K562 (cell line): ENCODE measurements around the gene ISYNA1. TPM values are rescaled to one million over a fixed set of nuclear protein-coding genes. Genes with fewer than 3 reads are reported as not detected.

Experiments used
- BCOR ChIP-seq: fragments of 450-650 bp; IDR thresholded peaks from 2 replicates; pipeline ENCODE4 v1.6.1; 2016
- BRCA1 ChIP-seq, 2 experiments: fragments of 450-650 bp in 1 of 2; sonication (generic) in 1 of 2; formaldehyde crosslinking in 1 of 2; IDR thresholded peaks; 2 replicates each; pipeline versions ENCODE4 v1.5.0 to v1.6.1; 2017 to 2020; ENCODE audit warnings: mild to moderate bottlenecking in 1 of 2, missing genetic modification reagents in 1 of 2
- BRF2 ChIP-seq: IDR thresholded peaks from 3 replicates; pipeline ENCODE4 v1.6.1; 2011; ENCODE audit warnings: borderline replicate concordance, mild to moderate bottlenecking; ENCODE audit not compliant: insufficient read length, insufficient read depth
- CHCHD3 ChIP-seq: fragments of 250-450 bp; sonication (Bioruptor Pico); IDR thresholded peaks from 2 replicates; pipeline ENCODE4 v2.1.2; 2022; ENCODE audit warnings: mild to moderate bottlenecking
- CREM ChIP-seq: IDR thresholded peaks from 2 replicates; pipeline ENCODE4 v1.6.1; 2014; ENCODE audit warnings: antibody characterized with exemption, low read depth
- DDX20 ChIP-seq: fragments of 450-650 bp; IDR thresholded peaks from 2 replicates; pipeline ENCODE4 v1.6.1; 2016; ENCODE audit warnings: missing genetic modification characterization, low read depth, mild to moderate bottlenecking, missing compliant biosample characterization, moderate library complexity
- EGR1 ChIP-seq: fragments of 450-650 bp; conservative IDR thresholded peaks from 2 replicates; pipeline ENCODE4 v1.6.1; 2017; ENCODE audit warnings: mild to moderate bottlenecking
- FIP1L1 ChIP-seq: fragments of 200-400 bp; formaldehyde crosslinking; IDR thresholded peaks from 2 replicates; pipeline ENCODE4 v1.6.1; 2018; ENCODE audit warnings: mild to moderate bottlenecking, low read depth, low read length; ENCODE audit not compliant: poor library complexity, severe bottlenecking
- KDM4B ChIP-seq, 2 experiments: fragments of 450-650 bp in 1 of 2; sonication (generic) in 1 of 2; IDR thresholded peaks; 2 replicates each; pipeline ENCODE4 v1.6.1; 2016 to 2017; ENCODE audit warnings: borderline replicate concordance in 2 of 2, antibody characterized with exemption in 1 of 2, low read depth in 1 of 2, mild to moderate bottlenecking in 1 of 2
- NFRKB ChIP-seq: fragments of 450-650 bp; IDR thresholded peaks from 2 replicates; pipeline ENCODE4 v1.6.1; 2016; ENCODE audit warnings: low read depth
- NUFIP1 ChIP-seq: fragments of 450-650 bp; IDR thresholded peaks from 2 replicates; pipeline ENCODE4 v1.6.1; 2018; ENCODE audit not compliant: partially characterized antibody
- PHTF2 ChIP-seq: fragments of 250-450 bp; sonication (Bioruptor Pico); IDR thresholded peaks from 2 replicates; pipeline ENCODE4 v1.5.0; 2021; ENCODE audit warnings: mild to moderate bottlenecking
- PML ChIP-seq: IDR thresholded peaks from 2 replicates; pipeline ENCODE4 v1.6.1; 2012; ENCODE audit warnings: low read length, inconsistent platforms
- RFX7 ChIP-seq: fragments of 250-450 bp; sonication (Bioruptor Pico); IDR thresholded peaks from 2 replicates; pipeline ENCODE4 v1.5.1; 2021; ENCODE audit warnings: mild to moderate bottlenecking
- TRIM28 ChIP-seq: fragments of 450-650 bp; IDR thresholded peaks from 2 replicates; pipeline ENCODE4 v1.6.1; 2017
- ZC3H11A ChIP-seq: IDR thresholded peaks from 2 replicates; pipeline ENCODE4 v1.6.1; 2012; ENCODE audit warnings: low read depth, low read length, improper control_type of control experiment
- ZNF124 ChIP-seq: sonication (generic); formaldehyde crosslinking; IDR thresholded peaks from 2 replicates; pipeline ENCODE4 v1.8.1; 2022; ENCODE audit warnings: missing genetic modification reagents
- ZNF253 ChIP-seq: fragments of 250-450 bp; sonication (Bioruptor Pico); conservative IDR thresholded peaks from 2 replicates; pipeline ENCODE4 v1.6.1; 2021; ENCODE audit warnings: mild to moderate bottlenecking
- ZNF311 ChIP-seq: fragments of 250-450 bp; sonication (Bioruptor Pico); IDR thresholded peaks from 2 replicates; pipeline ENCODE4 v1.4.0; 2020; ENCODE audit warnings: mild to moderate bottlenecking, moderate library complexity
- ZNF695 ChIP-seq: fragments of 450-650 bp; formaldehyde crosslinking; IDR thresholded peaks from 2 replicates; pipeline ENCODE4 v1.4.0; 2020; ENCODE audit warnings: mild to moderate bottlenecking, moderate library complexity
- polyA plus RNA-seq, 8 experiments: library from polyadenylated mRNA; depleted of rRNA in 4 of 8; stranded (reverse) in 5 of 8; unstranded in 3 of 8; fragments of >200 nt; fragmentation: Nextera tagmentation in 2 of 8; fragmentation: Illumina TruSeq in 1 of 8; extraction: Ambion mirVana in 2 of 8; extraction: Trizol in 1 of 8; gene quantifications; 2 replicates each; pipeline versions ENCODE4 v1.2.1 to v1.2.3, GENCODE V29; 2011 to 2014; ENCODE audit warnings: inconsistent platforms in 1 of 8, missing spikeins in 1 of 8
- total RNA-seq, 7 experiments: library from RNA; depleted of rRNA in 6 of 7; stranded (reverse); fragments of >200 nt in 6 of 7; fragmentation: Illumina TruSeq in 2 of 7; extraction: Trizol in 2 of 7; gene quantifications; 2 replicates each; pipeline versions ENCODE4 v1.2.1 to v1.2.3, GENCODE V29; 2011 to 2021; ENCODE audit warnings: low replicate concordance in 1 of 7
- TF ChIP-seq, protein P1 (sequence below), 2 experiments: fragments of 200-800 bp in 1 of 2; sonication (Bioruptor generic) in 1 of 2; sonication (generic) in 1 of 2; formaldehyde crosslinking in 1 of 2; IDR thresholded peaks in 1 of 2; conservative IDR thresholded peaks in 1 of 2; 2 replicates each; pipeline versions ENCODE4 v1.5.0 to v1.6.1; 2016 to 2020; ENCODE audit warnings: missing compliant biosample characterization in 1 of 2, missing genetic modification characterization in 1 of 2, missing genetic modification reagents in 1 of 2

Gene ISYNA1
- total and polyA plus RNA-seq, 9 of the 15 experiments (the other 6 are each of a cell fraction or from before 2014, with no cell fraction given): 21.8 to 460 (median 93.2) TPM

GRCh38 chr19:18388100-18388959, 49.6 kb downstream of the ISYNA1 start (continued):
- TF ChIP-seq FIP1L1: peak; percentile 99
- no peak for TF ChIP-seq BRF2
- no peak for TF ChIP-seq TRIM28
- no peak for TF ChIP-seq ZNF311
- peak; percentile 47; the same call in 1 of the 2 replicates for TF ChIP-seq PML
- TF ChIP-seq BRCA1 (IDR thresholded peaks at IDR 0.05): no peak
- 0 out of 2 replicates have a peak, but pooled peaks have one; percentile 35 for TF ChIP-seq BRCA1 (CRISPR knock-in tag; IDR thresholded peaks at IDR 0.05)
- TF ChIP-seq ZNF124 (CRISPR knock-in tag): peak; percentile 92; the same call in 1 of the 2 replicates
- TF ChIP-seq BCOR: peak; percentile 96
- TF ChIP-seq ZC3H11A: no peak
- TF ChIP-seq NFRKB: peak; percentile 24; the same call in 1 of the 2 replicates
- peak in 1 of 2 experiments; percentile 58; a peak in 1 of 4 replicates for TF ChIP-seq KDM4B (IDR thresholded peaks at IDR 0.05; ENCODE audit: borderline replicate concordance in 2 of 2, low read depth in 1 of 2)
- no peak for TF ChIP-seq PHTF2 (CRISPR knock-in tag)
- TF ChIP-seq ZNF253 (CRISPR knock-in tag): no peak
- no peak for TF ChIP-seq EGR1
- no peak for TF ChIP-seq CHCHD3
- TF ChIP-seq ZNF695 (CRISPR knock-in tag): no peak
- TF ChIP-seq, protein P1, sequence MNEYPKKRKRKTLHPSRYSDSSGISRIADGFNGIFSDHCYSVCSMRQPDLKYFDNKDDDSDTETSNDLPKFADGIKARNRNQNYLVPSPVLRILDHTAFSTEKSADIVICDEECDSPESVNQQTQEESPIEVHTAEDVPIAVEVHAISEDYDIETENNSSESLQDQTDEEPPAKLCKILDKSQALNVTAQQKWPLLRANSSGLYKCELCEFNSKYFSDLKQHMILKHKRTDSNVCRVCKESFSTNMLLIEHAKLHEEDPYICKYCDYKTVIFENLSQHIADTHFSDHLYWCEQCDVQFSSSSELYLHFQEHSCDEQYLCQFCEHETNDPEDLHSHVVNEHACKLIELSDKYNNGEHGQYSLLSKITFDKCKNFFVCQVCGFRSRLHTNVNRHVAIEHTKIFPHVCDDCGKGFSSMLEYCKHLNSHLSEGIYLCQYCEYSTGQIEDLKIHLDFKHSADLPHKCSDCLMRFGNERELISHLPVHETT (CRISPR knock-in tag; conservative IDR thresholded peaks at IDR 0.05 in 1 of 2, IDR thresholded peaks at IDR 0.05 in 1 of 2): no peak
- no peak for TF ChIP-seq DDX20
- TF ChIP-seq RFX7 (CRISPR knock-in tag): no peak
- TF ChIP-seq CREM: peak; percentile 82
- no peak for TF ChIP-seq NUFIP1
